ENCODE measurements around the gene MSANTD7.
"Not testable (repeated sequence)": the region's sequence is repeated elsewhere in the genome, so short reads cannot be mapped to it uniquely, and the experiment has no call there.

Gene MSANTD7

DNA sequence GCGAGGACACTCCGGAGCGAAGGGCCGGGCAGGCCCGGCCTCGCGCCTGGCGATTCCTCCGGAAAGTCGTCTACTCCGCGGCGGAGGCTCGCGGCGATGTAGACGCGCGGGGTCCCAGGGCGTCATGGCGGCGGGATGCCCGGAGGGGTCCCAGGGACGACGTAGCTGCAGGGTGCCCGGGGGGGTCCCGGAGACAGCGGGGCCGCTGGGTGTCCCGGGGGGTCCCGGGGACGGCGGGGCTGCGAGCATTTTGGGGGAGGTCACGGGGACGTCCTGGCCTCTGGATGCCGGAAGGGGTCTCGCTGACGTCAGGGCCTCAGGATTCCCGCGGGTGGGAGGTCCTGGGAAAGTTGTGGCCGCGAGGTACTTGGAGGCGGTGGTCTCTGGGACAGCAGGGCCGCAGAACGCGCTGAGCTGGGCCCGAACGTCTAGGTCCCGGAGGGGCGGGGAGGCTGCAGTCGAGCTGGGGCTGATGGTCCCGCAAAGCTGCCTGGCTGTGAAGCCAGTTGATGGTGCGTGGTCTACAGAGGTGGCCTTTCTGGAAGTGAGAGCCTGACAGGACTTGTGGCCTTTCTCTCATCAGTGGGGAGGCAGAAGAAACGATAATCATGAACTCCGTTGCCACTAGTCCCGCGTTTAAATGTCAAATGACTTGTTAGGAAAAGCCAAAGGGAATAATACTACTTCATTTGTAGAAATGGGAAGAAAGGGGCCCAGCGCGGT, 637 bp downstream of the MSANTD7 start:
- DNase-seq = peak; percentile 4

- DNase-seq = peak; percentile 4
These were observed 1.2 kb downstream of the MSANTD7 start for GRCh38 chr10:14839305-14839695.

- DNase-seq = no peak
These were observed 2.1 kb downstream of the MSANTD7 start for GRCh38 chr10:14840178-14840577.

DNA sequence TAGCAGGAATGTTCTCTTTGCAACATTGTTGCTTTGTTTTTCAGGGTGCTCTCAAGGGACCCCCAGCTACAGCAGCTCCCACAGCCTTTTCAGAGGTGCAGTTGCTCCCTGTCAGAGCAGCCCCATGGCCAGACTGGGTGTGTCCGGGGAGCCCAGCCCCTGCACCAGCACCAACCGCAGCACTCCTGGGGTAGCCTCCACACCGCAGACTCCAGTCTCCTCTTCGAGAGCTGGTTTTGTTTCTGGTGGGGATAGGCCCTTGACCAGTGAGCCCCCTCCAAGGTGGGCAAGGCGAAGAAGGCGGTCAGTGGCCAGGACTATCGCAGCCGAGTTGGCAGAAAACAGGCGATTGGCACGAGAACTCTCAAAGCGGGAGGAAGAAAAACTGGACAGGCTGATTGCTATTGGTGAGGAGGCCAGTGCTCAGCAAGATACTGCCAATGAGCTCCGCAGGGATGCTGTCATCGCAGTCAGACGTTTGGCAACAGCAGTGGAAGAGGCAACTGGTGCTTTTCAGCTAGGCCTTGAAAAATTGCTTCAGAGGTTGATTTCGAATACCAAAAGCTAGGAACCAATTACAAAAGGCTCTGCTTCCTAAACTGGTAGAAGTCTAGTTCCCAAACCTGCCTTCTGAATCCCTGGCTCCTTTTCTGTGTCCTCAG, 5.4 kb downstream of the MSANTD7 start:
- no peak for DNase-seq

- DNase-seq = no peak
These were observed 6.8 kb downstream of the MSANTD7 start for GRCh38 chr10:14844948-14845347.

GRCh38 chr10:14852236-14852635, 14.1 kb downstream of the MSANTD7 start:
- DNase-seq = no peak

DNA sequence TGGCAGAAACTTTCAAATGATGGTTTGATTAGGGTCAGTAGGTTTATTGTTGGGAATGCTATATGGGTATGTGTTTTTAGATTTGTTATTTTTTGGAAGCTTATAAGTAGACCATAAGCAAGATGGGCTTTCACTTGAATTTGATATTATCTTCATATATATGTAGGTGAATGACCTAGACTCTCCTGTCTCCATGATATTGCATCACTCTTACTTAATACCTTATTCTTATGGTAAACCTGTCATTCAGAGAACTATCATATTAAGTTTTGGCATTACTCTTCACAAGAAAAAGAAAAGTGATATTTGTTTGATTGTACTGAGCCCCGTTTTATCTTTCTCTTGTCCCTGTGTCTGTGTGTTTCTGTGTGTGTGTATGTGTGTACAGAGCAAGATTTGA, 17.3 kb downstream of the MSANTD7 start:
- DNase-seq = no peak

DNA sequence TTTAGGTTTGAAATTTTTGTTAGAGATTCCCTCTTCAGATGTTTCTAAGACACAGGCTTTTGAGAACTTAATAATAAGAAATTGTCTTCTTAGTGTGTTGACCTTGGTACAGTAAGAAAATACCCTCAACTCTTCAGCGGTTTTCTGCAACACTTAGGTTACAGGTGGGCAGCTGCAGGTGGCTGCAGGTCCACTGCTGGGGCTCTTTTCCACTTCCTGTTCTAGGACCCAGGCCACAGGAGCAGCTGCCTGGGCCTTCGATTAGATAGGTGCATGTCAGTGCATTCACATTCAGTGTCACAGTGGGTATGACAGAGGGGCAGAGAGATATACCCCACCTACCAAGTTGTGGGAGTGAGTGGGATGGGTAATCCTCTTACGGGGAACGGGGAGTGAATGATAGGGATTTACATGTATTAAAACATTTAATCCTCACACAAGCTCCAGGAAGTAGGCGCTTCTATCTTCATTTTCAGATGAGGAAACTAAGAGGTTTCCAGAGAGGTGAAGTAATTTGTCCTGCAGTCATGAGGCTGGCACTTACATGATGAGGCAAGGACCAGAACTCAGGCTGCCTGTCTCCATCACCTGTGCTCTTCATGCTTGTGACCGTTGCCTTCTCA, 20.3 kb downstream of the MSANTD7 start:
- no peak for DNase-seq

- no peak for DNase-seq
These were observed 20.9 kb downstream of the MSANTD7 start for GRCh38 chr10:14859043-14859442.

DNA sequence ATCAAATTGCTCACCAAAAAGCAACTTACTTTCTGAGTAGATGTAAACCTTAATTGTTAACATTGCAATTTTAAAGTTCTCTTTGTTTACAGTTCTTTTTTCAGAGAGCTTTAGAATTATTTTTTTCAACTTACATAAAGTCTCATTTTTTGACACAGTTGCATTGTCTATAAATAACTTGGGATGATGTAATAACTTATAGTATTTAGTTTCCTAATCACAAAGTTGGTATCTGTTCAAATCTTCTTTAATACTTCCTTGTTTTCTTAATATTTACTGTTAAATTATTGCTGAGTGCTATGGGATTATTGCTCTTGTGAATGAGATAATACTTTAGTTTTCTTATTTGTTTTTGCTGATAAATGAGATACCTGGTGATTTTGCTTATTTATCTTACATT, 21.7 kb downstream of the MSANTD7 start:
- no peak for DNase-seq

- no peak for DNase-seq
These were observed 22.7 kb downstream of the MSANTD7 start for GRCh38 chr10:14860791-14861190.

DNA sequence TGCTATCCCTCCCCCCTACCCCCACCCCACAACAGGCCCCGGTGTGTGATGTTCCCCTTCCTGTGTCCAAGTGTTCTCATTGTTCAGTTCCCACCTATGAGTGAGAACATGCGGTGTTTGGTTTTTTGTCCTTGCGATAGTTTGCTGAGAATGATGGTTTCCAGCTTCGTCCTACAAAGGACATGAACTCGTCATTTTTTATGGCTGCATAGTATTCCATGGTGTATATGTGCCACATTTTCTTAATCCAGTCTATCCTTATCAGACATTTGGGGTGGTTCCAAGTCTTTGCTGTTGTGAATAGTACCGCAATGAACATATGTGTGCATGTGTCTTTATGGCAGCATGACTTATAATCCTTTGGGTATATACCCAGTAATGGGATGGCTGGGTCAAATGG, 26.4 kb downstream of the MSANTD7 start:
- DNase-seq = not testable (repeated sequence)

DNA sequence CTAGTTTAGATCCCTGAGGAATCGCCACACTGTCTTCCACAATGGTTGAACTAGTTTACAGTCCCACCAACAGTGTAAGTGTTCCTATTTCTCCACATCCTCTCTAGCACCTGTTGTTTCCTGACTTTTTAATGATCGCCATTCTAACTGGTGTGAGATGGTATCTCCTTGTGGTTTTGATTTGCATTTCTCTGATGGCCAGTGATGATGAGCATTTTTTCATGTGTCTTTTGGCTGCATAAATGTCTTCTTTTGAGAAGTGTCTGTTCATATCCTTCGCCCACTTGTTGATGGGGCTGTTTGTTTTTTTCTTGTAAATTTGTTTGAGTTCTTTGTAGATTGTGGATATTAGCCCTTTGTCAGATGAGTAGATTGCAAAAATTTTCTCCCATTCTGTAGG, 26.8 kb downstream of the MSANTD7 start:
- not testable (repeated sequence) for DNase-seq

GRCh38 chr10:14873090-14873760, 35.1 kb downstream of the MSANTD7 start:
- DNase-seq = peak; percentile 62

- DNase-seq = no peak
These were observed 37.8 kb downstream of the MSANTD7 start for GRCh38 chr10:14875941-14876340.

DNA sequence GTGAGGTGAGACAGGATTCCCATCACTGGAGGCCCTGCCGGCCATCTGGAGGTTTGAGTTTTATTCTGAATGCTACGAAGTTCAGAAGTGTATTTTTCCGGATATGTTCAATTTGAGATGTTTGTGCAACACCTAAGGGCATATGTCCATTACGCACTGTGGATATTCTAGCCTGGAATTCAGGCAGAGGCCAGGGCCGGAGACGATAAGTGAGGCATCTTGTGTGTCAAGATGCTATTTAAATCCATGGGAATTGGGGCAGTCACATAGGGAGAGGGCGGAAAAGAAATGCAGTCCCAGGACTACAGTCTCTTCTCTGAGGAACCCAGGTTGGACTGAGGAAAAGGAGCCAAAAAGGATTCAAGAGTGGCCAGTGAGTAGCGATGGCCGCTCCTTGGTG, 38.7 kb downstream of the MSANTD7 start:
- no peak for DNase-seq

DNA sequence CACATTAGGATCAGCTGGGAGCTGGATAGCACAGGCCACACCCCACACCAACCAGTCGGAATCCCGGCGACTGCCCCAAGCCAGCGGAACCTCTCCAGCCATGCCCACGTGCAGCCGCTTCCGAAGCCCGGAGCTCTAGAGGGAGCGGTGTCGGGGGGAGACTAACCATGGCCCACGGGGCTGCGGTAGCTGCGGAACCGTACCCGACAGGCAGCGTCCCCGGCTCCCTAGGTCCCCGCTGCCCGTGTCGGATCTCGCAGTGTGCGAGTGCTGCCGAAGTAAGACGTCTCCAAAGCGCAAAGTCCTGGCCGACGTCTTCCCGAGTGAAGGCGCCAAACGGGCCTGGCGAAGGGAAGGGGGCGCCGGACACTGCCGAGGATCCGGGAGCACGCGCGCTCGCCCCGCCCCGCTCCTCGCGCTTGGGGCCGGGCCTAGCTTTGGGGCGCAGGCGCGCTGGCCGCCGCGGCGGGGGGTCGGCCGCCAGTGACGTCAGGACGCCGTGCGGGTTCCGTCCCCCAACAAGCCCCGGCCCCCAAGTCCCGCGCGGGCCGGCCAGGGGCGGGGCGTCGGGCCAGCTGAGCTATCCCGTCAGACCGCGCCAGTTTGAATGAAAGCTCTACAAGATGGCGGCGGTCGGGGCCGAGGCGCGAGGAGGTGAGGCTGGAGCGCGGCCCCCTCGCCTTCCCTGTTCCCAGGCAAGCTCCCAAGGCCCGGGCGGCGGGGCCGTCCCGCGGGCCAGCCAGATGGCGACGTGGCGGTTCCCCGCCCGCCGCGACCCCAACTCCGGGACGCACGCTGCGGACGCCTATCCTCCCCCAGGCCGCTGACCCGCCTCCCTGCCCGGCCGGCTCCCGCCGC, 40.4 kb downstream of the MSANTD7 start, which contains the start of gene SUV39H2:
Gene SUV39H2, plus strand, starts transcription at position 601 of the 858 bp plus-strand sequence. Its CDS starts 23 bp downstream, at position 624.
- peak; percentile 96 for DNase-seq

DNA sequence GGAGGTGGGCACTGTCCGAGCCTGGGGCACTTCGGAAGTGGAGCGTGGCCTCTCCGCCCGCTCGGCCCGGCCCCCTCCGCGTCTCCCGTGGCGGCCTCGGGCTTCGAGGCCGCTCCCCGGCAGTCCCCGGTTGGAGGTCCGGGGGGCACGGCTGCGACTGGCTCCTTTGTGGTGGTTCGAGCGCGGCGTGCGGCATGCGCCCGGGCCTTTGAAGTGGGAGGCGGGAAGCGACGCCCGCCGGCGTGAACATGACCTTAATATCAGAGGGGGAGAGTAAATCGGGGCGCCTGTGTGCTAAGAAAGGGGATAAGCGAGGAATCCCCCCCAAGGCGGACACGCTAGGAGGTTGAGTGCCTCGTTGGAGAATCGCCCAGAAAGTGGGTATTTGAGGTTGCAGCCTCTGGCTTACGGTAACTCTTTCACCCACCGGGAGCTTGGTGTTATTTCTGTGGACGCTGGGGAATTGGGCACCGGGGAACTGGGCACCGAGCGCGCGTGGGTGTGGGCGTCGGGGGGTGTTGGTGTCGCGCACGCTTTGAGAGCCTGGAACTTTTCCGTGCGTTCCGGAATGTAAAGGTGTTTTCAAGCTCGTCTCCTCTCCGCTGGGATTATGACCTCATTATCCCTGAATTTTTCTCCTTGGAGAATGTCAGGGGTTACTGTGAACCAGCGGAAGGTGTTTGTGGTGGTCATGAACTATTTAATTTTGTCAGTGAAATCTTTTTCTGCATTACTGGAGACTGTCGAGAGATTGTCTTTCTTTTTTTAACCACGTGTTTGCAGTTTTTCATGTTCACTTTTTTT, 41.2 kb downstream of the MSANTD7 start:
- peak; percentile 13 for DNase-seq

DNA sequence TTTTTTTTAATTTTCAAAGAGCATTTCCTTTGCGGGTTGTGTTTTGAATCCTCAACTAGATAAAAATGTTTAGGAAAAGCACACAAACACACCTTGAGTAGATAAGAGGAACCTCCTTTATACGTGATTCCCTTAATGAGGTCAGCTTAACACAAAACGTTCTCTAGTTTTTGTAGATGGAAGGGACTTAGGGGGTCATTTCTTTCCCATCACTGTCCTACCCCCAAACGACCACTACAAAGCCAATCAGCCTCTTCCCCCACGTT, 41.8 kb downstream of the MSANTD7 start:
- no peak for DNase-seq

DNA sequence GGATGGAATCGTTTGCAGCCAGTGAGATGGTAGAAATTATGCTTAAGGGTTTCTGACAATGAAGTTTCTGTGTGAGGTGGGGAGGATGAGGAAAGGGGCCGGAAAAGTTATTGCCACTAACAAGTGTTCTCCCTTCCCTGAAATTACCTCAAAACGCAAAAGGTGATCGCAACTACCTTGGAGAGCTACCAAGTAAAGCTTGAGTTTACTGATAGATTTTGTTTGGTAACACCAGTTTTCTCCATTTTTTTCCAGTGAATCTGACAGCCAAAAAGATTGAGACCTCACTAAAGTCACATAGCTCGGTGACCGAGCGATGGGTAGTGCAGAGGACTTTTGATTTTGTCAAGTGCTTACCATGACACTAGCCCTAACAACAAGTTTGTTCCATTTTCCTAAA, 42.1 kb downstream of the MSANTD7 start:
- DNase-seq = no peak

GRCh38 chr10:14884082-14884481, 46.0 kb downstream of the MSANTD7 start:
- DNase-seq = no peak
